Neural cell (in vitro differentiated cells): ENCODE data around the gene RIMKLB.

ENCODE experiments used
- CTCF ChIP-seq: fragments of 450-650 bp; IDR thresholded peaks from 2 replicates; pipeline ENCODE4 v1.5.1; 2014; ENCODE audit warnings: antibody characterized with exemption, mild to moderate bottlenecking, moderate library complexity; ENCODE audit not compliant: poor library complexity, severe bottlenecking
- EP300 ChIP-seq: fragments of 450-650 bp; conservative IDR thresholded peaks from 2 replicates; pipeline ENCODE4 v1.6.1; 2014; ENCODE audit warnings: antibody characterized with exemption, mild to moderate bottlenecking, moderate library complexity; ENCODE audit not compliant: poor library complexity, severe bottlenecking
- EZH2 ChIP-seq: fragments of 200-600, 300-800 bp; shearing (Covaris generic), sonication (generic); IDR thresholded peaks from 2 replicates; pipeline ENCODE4 v1.6.1; 2014; ENCODE audit warnings: antibody characterized with exemption, low read length, borderline replicate concordance, mild to moderate bottlenecking; ENCODE audit not compliant: insufficient read depth, poor library complexity, severe bottlenecking
- MXI1 ChIP-seq: fragments of 450-650 bp; conservative IDR thresholded peaks from 2 replicates; pipeline ENCODE4 v1.6.1; 2014; ENCODE audit warnings: antibody characterized with exemption, mild to moderate bottlenecking; ENCODE audit not compliant: poor library complexity, severe bottlenecking
- POLR2AphosphoS5 ChIP-seq: IDR thresholded peaks from 2 replicates; pipeline ENCODE4 v1.6.1; 2012
- RAD21 ChIP-seq: fragments of 450-650 bp; conservative IDR thresholded peaks from 2 replicates; pipeline ENCODE4 v1.6.1; 2014; ENCODE audit warnings: antibody characterized with exemption, mild to moderate bottlenecking, moderate library complexity
- REST ChIP-seq: IDR thresholded peaks from 2 replicates; pipeline ENCODE4 v1.6.1; 2012; ENCODE audit warnings: borderline replicate concordance
- SMC3 ChIP-seq: fragments of 450-650 bp; conservative IDR thresholded peaks from 2 replicates; pipeline ENCODE4 v1.6.1; 2014; ENCODE audit warnings: antibody characterized with exemption, mild to moderate bottlenecking, moderate library complexity; ENCODE audit not compliant: poor library complexity
- TAF1 ChIP-seq: IDR thresholded peaks from 2 replicates; pipeline ENCODE4 v1.6.1; 2012; ENCODE audit warnings: low read depth

DNA sequence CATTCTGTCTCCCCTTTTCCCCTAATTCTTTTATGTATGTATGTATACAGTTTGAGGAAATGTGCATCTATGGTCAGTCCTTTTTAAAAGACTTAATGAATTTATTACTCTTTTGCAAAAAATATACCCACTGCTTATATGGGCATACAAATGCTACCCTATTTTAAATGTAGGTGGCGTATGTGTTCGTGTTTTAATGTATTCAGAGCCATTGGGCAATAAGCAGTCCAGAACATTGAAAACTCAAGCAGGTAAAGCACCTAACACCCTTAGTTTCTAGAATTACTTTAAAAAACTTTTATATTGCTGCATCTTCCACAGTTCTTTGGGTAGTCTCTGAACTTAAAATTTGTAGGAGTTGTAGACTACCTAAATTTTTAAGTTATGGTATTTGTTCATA is 82.1 kb downstream of the RIMKLB start:
- no peak for TF ChIP-seq RAD21
- no peak for TF ChIP-seq CTCF
- TF ChIP-seq EZH2 = no peak
- TF ChIP-seq POLR2AphosphoS5 = no peak
- TF ChIP-seq REST = no peak
- no peak for TF ChIP-seq TAF1
- TF ChIP-seq MXI1 = no peak
- TF ChIP-seq SMC3 = no peak
- no peak for TF ChIP-seq EP300
